Mesodermal cell (in vitro differentiated cells): ENCODE results near the gene GGT6.

Source experiments
- H3K27ac ChIP-seq: 2 replicates; pipeline ENCODE4 v1.7.0; 2013; ENCODE audit warnings: mild to moderate bottlenecking, low read depth, low read length, moderate library complexity; ENCODE audit not compliant: severe bottlenecking
- H3K36me3 ChIP-seq: 2 replicates; pipeline ENCODE4 v1.7.1; 2013; ENCODE audit warnings: mild to moderate bottlenecking, low read length, moderate library complexity; ENCODE audit not compliant: control insufficient read depth, insufficient read depth
- H3K4me1 ChIP-seq: one replicate; pipeline ENCODE4 v1.7.1; 2013; ENCODE audit warnings: mild to moderate bottlenecking, low read length; ENCODE audit not compliant: insufficient read depth, control insufficient read depth, poor library complexity, severe bottlenecking
- H3K4me3 ChIP-seq: 2 replicates; pipeline ENCODE4 v1.7.0; 2013; ENCODE audit warnings: low read length, control low read depth, mild to moderate bottlenecking; ENCODE audit not compliant: insufficient read depth, poor library complexity, severe bottlenecking; ENCODE audit errors: extremely low read depth
- H3K9me3 ChIP-seq: 2 replicates; pipeline ENCODE4 v1.7.1; 2013; ENCODE audit warnings: mild to moderate bottlenecking, low read length, moderate library complexity; ENCODE audit not compliant: control insufficient read depth
- WGBS, 2 experiments: methylation state at CpG; one replicate each; pipeline ENCODE4 v1.1.5; 2013; ENCODE audit warnings: missing lambda C conversion rate in 2 of 2; ENCODE audit not compliant: insufficient coverage in 2 of 2; 5-methylcytosine and 5-hydroxymethylcytosine counted together

Gene GGT6

GRCh38 chr17:4551141-4551540 lies 9.2 kb downstream of the GGT6 start:
- Histone ChIP-seq H3K9me3 (no peaks in the 10 kb centered on the region), H3K27ac (no peak overlapping the region), H3K4me1 (peaks cover 22% of the 10 kb centered on the region), H3K4me3 (no peak overlapping the region), H3K36me3 (peaks cover 71% of the 10 kb centered on the region)
- 90 to 98% methylated on average over 7 of the region's 8 CpGs for WGBS, 2 experiments

- 97% methylated on average over 16 of the region's 16 CpGs for WGBS, 2 experiments
- Histone ChIP-seq H3K36me3 (peaks cover 75% of the 10 kb centered on the region), H3K27ac (no peak overlapping the region), H3K4me3 (no peak overlapping the region), H3K9me3 (no peaks in the 10 kb centered on the region), H3K4me1 (peaks cover 22% of the 10 kb centered on the region)
These were observed 9.8 kb downstream of the GGT6 start for GRCh38 chr17:4550534-4551039.

- peaks cover 22% of the 10 kb centered on the region for H3K4me1 ChIP-seq
- 96 to 97% methylated on average over 25 of the region's 25 CpGs for WGBS, 2 experiments
- no peak overlapping the region for H3K27ac ChIP-seq
- H3K4me3 ChIP-seq, result no peak overlapping the region
- H3K36me3 ChIP-seq, result peaks cover 81% of the 10 kb centered on the region
- no peaks in the 10 kb centered on the region for H3K9me3 ChIP-seq
These were observed 10.4 kb downstream of the GGT6 start for GRCh38 chr17:4549781-4550533.

- Histone ChIP-seq H3K9me3 (no peaks in the 10 kb centered on the region), H3K4me1 (peaks cover 18% of the 10 kb centered on the region), H3K4me3 (no peak overlapping the region), H3K36me3 (peaks cover 85% of the 10 kb centered on the region), H3K27ac (no peak overlapping the region)
- 89 to 93% methylated on average over 21 to 22 of the region's 24 CpGs for WGBS, 2 experiments
These were observed 11.5 kb downstream of the GGT6 start for GRCh38 chr17:4548721-4549531.

GRCh38 chr17:4548061-4548461 lies 12.3 kb downstream of the GGT6 start:
- H3K9me3 ChIP-seq, result no peaks in the 10 kb centered on the region
- peaks cover 85% of the 10 kb centered on the region for H3K36me3 ChIP-seq
- H3K4me1 ChIP-seq, result peaks cover 16% of the 10 kb centered on the region
- H3K4me3 ChIP-seq, result no peak overlapping the region
- H3K27ac ChIP-seq, result no peak overlapping the region
- 93 to 94% methylated on average over 18 of the region's 18 CpGs for WGBS, 2 experiments

- H3K9me3 ChIP-seq, result no peaks in the 10 kb centered on the region
- no peak overlapping the region for H3K4me3 ChIP-seq
- WGBS, 2 experiments, result 87 to 93% methylated on average over 15 to 17 of the region's 17 CpGs
- peaks cover 16% of the 10 kb centered on the region for H3K4me1 ChIP-seq
- H3K36me3 ChIP-seq, result peaks cover 85% of the 10 kb centered on the region
- H3K27ac ChIP-seq, result no peak overlapping the region
These were observed 13.1 kb downstream of the GGT6 start for GRCh38 chr17:4547118-4547906.

GRCh38 chr17:4545217-4545951 lies 15.0 kb downstream of the GGT6 start:
- Histone ChIP-seq H3K4me3 (no peak overlapping the region), H3K27ac (no peak overlapping the region), H3K4me1 (peaks cover 16% of the 10 kb centered on the region), H3K9me3 (no peaks in the 10 kb centered on the region), H3K36me3 (peaks cover 87% of the 10 kb centered on the region)
- 96 to 97% methylated on average over 18 to 20 of the region's 32 CpGs for WGBS, 2 experiments

- H3K4me3 ChIP-seq, result no peak overlapping the region
- H3K4me1 ChIP-seq, result peaks cover 11% of the 10 kb centered on the region
- H3K9me3 ChIP-seq, result no peaks in the 10 kb centered on the region
- H3K27ac ChIP-seq, result no peak overlapping the region
- WGBS, 2 experiments, result 88 to 97% methylated on average over 7 to 11 of the region's 18 CpGs
- peaks cover 85% of the 10 kb centered on the region for H3K36me3 ChIP-seq
These were observed 15.5 kb downstream of the GGT6 start for GRCh38 chr17:4544951-4545216.

- no peaks in the 10 kb centered on the region for H3K9me3 ChIP-seq
- peaks cover 87% of the 10 kb centered on the region for H3K36me3 ChIP-seq
- 95 to 96% methylated on average over 28 to 33 of the region's 37 CpGs for WGBS, 2 experiments
- H3K27ac ChIP-seq, result no peak overlapping the region
- no peak overlapping the region for H3K4me3 ChIP-seq
- H3K4me1 ChIP-seq, result peaks cover 7% of the 10 kb centered on the region
These were observed 16.0 kb downstream of the GGT6 start for GRCh38 chr17:4544135-4544950.
